Measurements from ENCODE around the gene ABCC12.

Gene ABCC12

DNA sequence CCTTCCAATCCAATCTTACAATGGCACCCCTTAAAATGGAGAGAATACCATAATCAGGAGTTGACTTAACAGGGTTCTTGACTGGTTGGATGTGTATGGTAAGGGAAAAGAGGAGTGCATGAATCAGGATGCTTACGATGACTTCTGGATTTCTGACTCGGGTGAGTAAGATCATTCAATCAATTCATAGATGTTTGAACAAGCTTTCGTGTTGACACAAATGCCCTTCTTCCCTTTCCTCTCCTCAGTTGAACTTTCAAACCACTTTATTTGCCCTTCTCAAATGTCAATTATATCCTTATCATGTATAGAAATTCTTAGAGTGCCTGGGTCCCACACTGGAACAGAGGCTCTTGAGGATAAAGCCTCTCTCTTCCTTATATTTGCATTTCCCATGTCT, 25.9 kb downstream of the ABCC12 start:
- Histone ChIP-seq H3K18ac (ENCODE audit: low read length) (no peak overlapping the region), H3K56ac (ENCODE audit: low read length) (no peak overlapping the region), H2BK15ac (replicated peaks; ENCODE audit: low read depth) (no peak overlapping the region), H3K27me3 (ENCODE audit: insufficient read depth, low read length, poor library complexity) (no peaks in the 10 kb centered on the region), H2BK120ac (ENCODE audit: low read depth, low read length) (no peak overlapping the region), H2BK5ac (ENCODE audit: low read length) (no peak overlapping the region), H3K4me3 (ENCODE audit: low read length) (no peak overlapping the region), H4K8ac (ENCODE audit: low read depth, low read length) (no peak overlapping the region), H3K9ac (ENCODE audit: low read length) (no peak overlapping the region), H3K4ac (ENCODE audit: low read depth, low read length) (no peak overlapping the region), H3K27ac (ENCODE audit: low read depth, low read length) (no peak overlapping the region), H3K4me1 (ENCODE audit: control insufficient read depth, low read depth, low read length) (no peaks in the 10 kb centered on the region), H3K23ac (ENCODE audit: low read length) (no peak overlapping the region), H3K79me1 (ENCODE audit: low read length) (no peaks in the 10 kb centered on the region), H4K5ac (ENCODE audit: low read length) (no peak overlapping the region), H3K36me3 (ENCODE audit: control insufficient read depth, insufficient read depth, low read length) (no peaks in the 10 kb centered on the region), H3K4me2 (ENCODE audit: low read length) (no peak overlapping the region), H2AK5ac (ENCODE audit: low read length) (no peak overlapping the region), H3K79me2 (ENCODE audit: control insufficient read depth, insufficient read depth, low read length) (no peaks in the 10 kb centered on the region)
- no CpG with 5 or more reads among the region's 3 CpGs for WGBS (ENCODE audit: extremely low coverage, insufficient coverage, low lambda C conversion rate)
- no peak for DNase-seq

DNA sequence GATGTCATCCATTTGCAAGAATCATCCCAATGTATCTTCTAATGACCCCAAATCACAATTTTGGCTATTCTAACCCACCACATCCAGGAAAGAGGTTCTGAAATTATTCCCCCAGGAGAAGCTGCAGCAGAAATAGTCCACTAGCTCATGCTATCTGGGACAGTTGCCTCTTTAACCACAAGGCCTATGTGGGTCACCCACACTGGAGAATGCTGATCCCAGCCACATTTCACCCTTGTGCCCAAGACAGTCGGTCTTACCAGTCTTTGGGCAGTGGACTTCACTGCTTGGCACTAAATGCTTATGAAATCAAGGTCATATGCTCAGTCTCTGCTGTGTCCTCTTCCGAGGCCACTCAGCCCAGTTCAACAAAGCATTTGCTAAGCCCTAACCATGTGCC, 27.0 kb downstream of the ABCC12 start:
- Histone ChIP-seq H3K27ac (ENCODE audit: low read depth, low read length) (no peak overlapping the region), H3K4ac (ENCODE audit: low read depth, low read length) (no peak overlapping the region), H3K18ac (ENCODE audit: low read length) (no peak overlapping the region), H3K4me3 (ENCODE audit: low read length) (no peak overlapping the region), H3K56ac (ENCODE audit: low read length) (no peak overlapping the region), H2BK120ac (ENCODE audit: low read depth, low read length) (no peak overlapping the region), H3K4me1 (ENCODE audit: control insufficient read depth, low read depth, low read length) (no peaks in the 10 kb centered on the region), H3K9ac (ENCODE audit: low read length) (no peak overlapping the region), H3K4me2 (ENCODE audit: low read length) (no peak overlapping the region), H3K23ac (ENCODE audit: low read length) (no peak overlapping the region), H3K27me3 (ENCODE audit: insufficient read depth, low read length, poor library complexity) (no peaks in the 10 kb centered on the region), H4K8ac (ENCODE audit: low read depth, low read length) (no peak overlapping the region), H3K36me3 (ENCODE audit: control insufficient read depth, insufficient read depth, low read length) (no peaks in the 10 kb centered on the region), H2AK5ac (ENCODE audit: low read length) (no peak overlapping the region), H3K79me2 (ENCODE audit: control insufficient read depth, insufficient read depth, low read length) (no peaks in the 10 kb centered on the region), H4K5ac (ENCODE audit: low read length) (no peak overlapping the region), H2BK15ac (replicated peaks; ENCODE audit: low read depth) (no peak overlapping the region), H3K79me1 (ENCODE audit: low read length) (no peaks in the 10 kb centered on the region), H2BK5ac (ENCODE audit: low read length) (no peak overlapping the region)
- WGBS (ENCODE audit: extremely low coverage, insufficient coverage, low lambda C conversion rate) = no CpG with 5 or more reads among the region's 2 CpGs
- DNase-seq = no peak

DNA sequence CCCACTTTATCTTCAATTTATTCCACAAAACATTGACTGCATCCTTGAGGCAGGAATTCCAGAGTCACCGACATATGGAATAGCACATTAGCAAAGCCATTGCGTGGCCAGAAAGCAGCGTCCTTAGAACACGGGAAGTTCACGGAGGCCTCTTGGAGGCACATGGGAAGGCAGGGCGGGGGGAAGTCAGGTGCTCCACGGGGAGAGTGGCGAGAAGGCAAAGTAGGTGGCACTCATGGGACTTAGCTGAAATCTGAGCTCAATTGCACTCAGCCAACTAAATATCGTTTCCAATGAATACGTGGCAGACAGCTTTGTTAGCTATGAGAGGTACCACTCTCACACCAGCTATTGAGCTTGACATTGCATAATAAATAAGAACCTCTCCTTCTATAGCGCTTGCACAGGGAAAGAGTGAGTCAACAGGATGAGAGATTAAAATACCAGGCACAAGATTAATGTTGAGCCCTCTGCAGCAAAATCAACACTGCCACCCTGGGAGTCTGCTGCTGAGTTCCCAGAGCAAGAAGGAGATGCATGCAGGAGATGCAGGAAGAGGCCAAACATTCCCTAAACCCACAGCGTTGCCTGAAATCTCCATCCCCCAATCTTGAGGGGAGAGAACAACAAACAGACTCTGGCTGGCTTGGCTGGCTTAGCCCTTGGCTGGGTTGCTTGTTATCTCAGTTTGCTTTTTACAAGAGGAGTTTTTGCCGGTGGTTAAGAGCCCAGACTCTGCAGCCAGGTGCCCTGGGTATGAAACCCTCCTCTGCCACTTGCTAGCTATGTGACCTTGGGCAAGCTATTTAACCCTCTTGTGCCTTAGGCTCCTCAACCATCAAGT, 28.8 kb downstream of the ABCC12 start:
- no peak overlapping the region for H2BK15ac ChIP-seq (replicated peaks; ENCODE audit: low read depth)
- DNase-seq = peak; percentile 41
- H3K4me1 ChIP-seq (ENCODE audit: control insufficient read depth, low read depth, low read length) = no peaks in the 10 kb centered on the region
- H3K18ac ChIP-seq (ENCODE audit: low read length) = no peak overlapping the region
- no peak overlapping the region for H3K27ac ChIP-seq (ENCODE audit: low read depth, low read length)
- no peak overlapping the region for H4K8ac ChIP-seq (ENCODE audit: low read depth, low read length)
- H3K23ac ChIP-seq (ENCODE audit: low read length) = no peak overlapping the region
- no peak overlapping the region for H3K4ac ChIP-seq (ENCODE audit: low read depth, low read length)
- no peak overlapping the region for H4K5ac ChIP-seq (ENCODE audit: low read length)
- no peak overlapping the region for H2BK5ac ChIP-seq (ENCODE audit: low read length)
- WGBS (ENCODE audit: extremely low coverage, insufficient coverage, low lambda C conversion rate) = no CpG with 5 or more reads among the region's 13 CpGs
- no peaks in the 10 kb centered on the region for H3K79me1 ChIP-seq (ENCODE audit: low read length)
- H3K36me3 ChIP-seq (ENCODE audit: control insufficient read depth, insufficient read depth, low read length) = no peaks in the 10 kb centered on the region
- H3K9ac ChIP-seq (ENCODE audit: low read length) = no peak overlapping the region
- no peak overlapping the region for H3K4me3 ChIP-seq (ENCODE audit: low read length)
- H2AK5ac ChIP-seq (ENCODE audit: low read length) = no peak overlapping the region
- H3K79me2 ChIP-seq (ENCODE audit: control insufficient read depth, insufficient read depth, low read length) = no peaks in the 10 kb centered on the region
- H3K4me2 ChIP-seq (ENCODE audit: low read length) = no peak overlapping the region
- no peaks in the 10 kb centered on the region for H3K27me3 ChIP-seq (ENCODE audit: insufficient read depth, low read length, poor library complexity)
- no peak overlapping the region for H2BK120ac ChIP-seq (ENCODE audit: low read depth, low read length)
- no peak overlapping the region for H3K56ac ChIP-seq (ENCODE audit: low read length)

DNA sequence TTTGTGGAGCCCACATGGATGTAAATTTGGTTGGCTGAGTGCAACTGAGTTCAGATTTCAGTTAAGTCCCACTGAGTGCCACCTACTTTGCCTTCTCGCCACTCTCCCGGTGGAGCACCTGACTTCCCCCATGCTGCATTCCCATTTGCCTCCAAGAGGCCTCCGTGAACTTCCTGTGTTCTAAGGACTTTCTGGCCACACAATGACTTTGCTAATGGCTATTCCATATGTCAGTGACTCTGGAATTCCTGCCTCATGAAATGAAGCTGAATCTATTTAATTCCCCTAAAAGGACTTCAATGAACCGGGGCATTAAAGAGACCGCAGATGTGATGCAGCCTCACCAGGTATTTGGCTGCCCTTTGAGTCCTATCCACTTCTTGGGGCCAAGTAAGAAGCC, 29.9 kb downstream of the ABCC12 start:
- Histone ChIP-seq H3K4me2 (ENCODE audit: low read length) (no peak overlapping the region), H3K27ac (ENCODE audit: low read depth, low read length) (no peak overlapping the region), H3K27me3 (ENCODE audit: insufficient read depth, low read length, poor library complexity) (no peaks in the 10 kb centered on the region), H3K23ac (ENCODE audit: low read length) (no peak overlapping the region), H3K4me1 (ENCODE audit: control insufficient read depth, low read depth, low read length) (no peaks in the 10 kb centered on the region), H2BK120ac (ENCODE audit: low read depth, low read length) (no peak overlapping the region), H2AK5ac (ENCODE audit: low read length) (no peak overlapping the region), H4K5ac (ENCODE audit: low read length) (no peak overlapping the region), H3K79me1 (ENCODE audit: low read length) (no peaks in the 10 kb centered on the region), H3K9ac (ENCODE audit: low read length) (no peak overlapping the region), H4K8ac (ENCODE audit: low read depth, low read length) (no peak overlapping the region), H3K56ac (ENCODE audit: low read length) (no peak overlapping the region), H2BK5ac (ENCODE audit: low read length) (no peak overlapping the region), H3K4ac (ENCODE audit: low read depth, low read length) (no peak overlapping the region), H3K36me3 (ENCODE audit: control insufficient read depth, insufficient read depth, low read length) (no peaks in the 10 kb centered on the region), H3K4me3 (ENCODE audit: low read length) (no peak overlapping the region), H3K79me2 (ENCODE audit: control insufficient read depth, insufficient read depth, low read length) (no peaks in the 10 kb centered on the region), H2BK15ac (replicated peaks; ENCODE audit: low read depth) (no peak overlapping the region), H3K18ac (ENCODE audit: low read length) (no peak overlapping the region)
- DNase-seq = peak; percentile 13
- no CpG with 5 or more reads among the region's 5 CpGs for WGBS (ENCODE audit: extremely low coverage, insufficient coverage, low lambda C conversion rate)

DNA sequence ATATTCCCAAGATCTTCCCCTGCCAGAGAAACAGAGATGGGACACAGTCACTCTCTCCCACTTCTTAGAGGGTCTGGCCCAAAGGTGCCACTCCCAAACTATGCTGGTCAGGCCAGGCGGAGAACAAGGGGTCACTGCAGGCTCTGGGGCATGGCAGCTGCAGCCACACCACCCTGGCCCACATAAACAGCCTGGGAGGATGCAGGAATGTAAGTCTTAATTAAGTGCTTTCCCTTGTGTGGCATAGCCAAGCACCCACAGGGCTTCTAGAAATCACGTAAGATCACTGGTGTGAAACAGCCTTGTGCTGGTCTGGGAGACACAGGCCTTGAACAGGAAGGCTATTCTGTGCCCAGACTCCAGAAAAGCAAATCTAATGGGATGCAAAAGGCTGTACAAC, 31.5 kb downstream of the ABCC12 start:
- H3K27me3 ChIP-seq (ENCODE audit: insufficient read depth, low read length, poor library complexity) = no peaks in the 10 kb centered on the region
- no peak overlapping the region for H3K4me2 ChIP-seq (ENCODE audit: low read length)
- no peaks in the 10 kb centered on the region for H3K36me3 ChIP-seq (ENCODE audit: control insufficient read depth, insufficient read depth, low read length)
- H3K23ac ChIP-seq (ENCODE audit: low read length) = no peak overlapping the region
- H4K8ac ChIP-seq (ENCODE audit: low read depth, low read length) = no peak overlapping the region
- H3K56ac ChIP-seq (ENCODE audit: low read length) = no peak overlapping the region
- H2BK15ac ChIP-seq (replicated peaks; ENCODE audit: low read depth) = no peak overlapping the region
- no peak overlapping the region for H3K18ac ChIP-seq (ENCODE audit: low read length)
- H3K9ac ChIP-seq (ENCODE audit: low read length) = no peak overlapping the region
- no peak overlapping the region for H2BK5ac ChIP-seq (ENCODE audit: low read length)
- H2BK120ac ChIP-seq (ENCODE audit: low read depth, low read length) = no peak overlapping the region
- no peaks in the 10 kb centered on the region for H3K4me1 ChIP-seq (ENCODE audit: control insufficient read depth, low read depth, low read length)
- no peaks in the 10 kb centered on the region for H3K79me2 ChIP-seq (ENCODE audit: control insufficient read depth, insufficient read depth, low read length)
- no peak overlapping the region for H3K4ac ChIP-seq (ENCODE audit: low read depth, low read length)
- H4K5ac ChIP-seq (ENCODE audit: low read length) = no peak overlapping the region
- no peaks in the 10 kb centered on the region for H3K79me1 ChIP-seq (ENCODE audit: low read length)
- no peak overlapping the region for H3K27ac ChIP-seq (ENCODE audit: low read depth, low read length)
- DNase-seq = no peak
- no CpG with 5 or more reads among the region's 2 CpGs for WGBS (ENCODE audit: extremely low coverage, insufficient coverage, low lambda C conversion rate)
- no peak overlapping the region for H3K4me3 ChIP-seq (ENCODE audit: low read length)
- no peak overlapping the region for H2AK5ac ChIP-seq (ENCODE audit: low read length)

Measured in mesendoderm (in vitro differentiated cells).